SK-N-SH treated with all-trans-retinoic acid at 6 μM for 48 hours (cell line): ENCODE measurements around the gene ARHGEF1.

Experiments
- ATAC-seq: fragments of 200-7000 bp; cut with Tn5 transposase; 3 replicates; pipeline ENCODE4 v1.9.1; 2020; ENCODE audit warnings: mild to moderate bottlenecking, moderate library complexity
- ARNTL ChIP-seq: fragments of 450-650 bp; formaldehyde crosslinking; IDR thresholded peaks from 2 replicates; pipeline ENCODE4 v1.5.0; 2020; ENCODE audit warnings: low read depth, mild to moderate bottlenecking, moderate library complexity, borderline replicate concordance
- BACH2 ChIP-seq: fragments of 250-450 bp; sonication (Bioruptor Pico); IDR thresholded peaks from 2 replicates; pipeline ENCODE4 v1.9.0; 2021; ENCODE audit warnings: mild to moderate bottlenecking, borderline replicate concordance
- CSDC2 ChIP-seq: fragments of 250-450 bp; sonication (Bioruptor Pico); IDR thresholded peaks from 2 replicates; pipeline ENCODE4 v1.5.0; 2020; ENCODE audit warnings: mild to moderate bottlenecking, moderate library complexity
- ESRRG ChIP-seq: fragments of 250-450 bp; sonication (Bioruptor Pico); IDR thresholded peaks from 2 replicates; pipeline ENCODE4 v1.6.1; 2021; ENCODE audit warnings: mild to moderate bottlenecking
- GLIS3 ChIP-seq: fragments of 250-450 bp; sonication (Bioruptor Pico); IDR thresholded peaks from 2 replicates; pipeline ENCODE4 v1.5.0; 2020; ENCODE audit warnings: mild to moderate bottlenecking, moderate library complexity
- ISL1 ChIP-seq: fragments of 250-450 bp; sonication (Bioruptor Pico); IDR thresholded peaks from 2 replicates; pipeline ENCODE4 v2.1.2; 2022; ENCODE audit warnings: mild to moderate bottlenecking, moderate library complexity
- OSR1 ChIP-seq: fragments of 250-450 bp; sonication (Bioruptor Pico); IDR thresholded peaks from 2 replicates; pipeline ENCODE4 v1.8.0; 2022; ENCODE audit warnings: moderate library complexity, mild to moderate bottlenecking, inconsistent platforms
- PPARA ChIP-seq: fragments of 250-450 bp; sonication (Bioruptor Pico); IDR thresholded peaks from 2 replicates; pipeline ENCODE4 v1.5.0; 2020; ENCODE audit warnings: mild to moderate bottlenecking, borderline replicate concordance
- RARB ChIP-seq: fragments of 250-450 bp; sonication (Bioruptor Pico); IDR thresholded peaks from 2 replicates; pipeline ENCODE4 v1.8.0; 2021; ENCODE audit warnings: mild to moderate bottlenecking, moderate library complexity
- SNAI2 ChIP-seq: fragments of 250-450 bp; sonication (Bioruptor Pico); IDR thresholded peaks from 2 replicates; pipeline ENCODE4 v1.5.0; 2020; ENCODE audit warnings: mild to moderate bottlenecking, moderate library complexity
- TCF4 ChIP-seq: fragments of 250-450 bp; sonication (Bioruptor Pico); IDR thresholded peaks from 2 replicates; pipeline ENCODE4 v1.8.0; 2021; ENCODE audit warnings: mild to moderate bottlenecking, moderate library complexity, borderline replicate concordance
- TOX ChIP-seq: fragments of 250-450 bp; sonication (Bioruptor Pico); IDR thresholded peaks from 2 replicates; pipeline ENCODE4 v1.8.0; 2021; ENCODE audit warnings: mild to moderate bottlenecking, moderate library complexity, borderline replicate concordance
- ZC3H10 ChIP-seq: fragments of 250-450 bp; sonication (Bioruptor Pico); IDR thresholded peaks from 2 replicates; pipeline ENCODE4 v1.5.1; 2021; ENCODE audit warnings: mild to moderate bottlenecking, moderate library complexity
- ZFP3 ChIP-seq: fragments of 250-450 bp; sonication (Bioruptor Pico); IDR thresholded peaks from 2 replicates; pipeline ENCODE4 v1.5.0; 2020; ENCODE audit warnings: mild to moderate bottlenecking, moderate library complexity
- ZFP30 ChIP-seq: fragments of 450-650 bp; formaldehyde crosslinking; IDR thresholded peaks from 2 replicates; pipeline ENCODE4 v1.5.0; 2022; ENCODE audit warnings: mild to moderate bottlenecking, moderate library complexity
- ZNF565 ChIP-seq: fragments of 450-650 bp; formaldehyde crosslinking; conservative IDR thresholded peaks from 2 replicates; pipeline ENCODE4 v1.5.0; 2020; ENCODE audit warnings: low read depth, mild to moderate bottlenecking, moderate library complexity
- ZNF70 ChIP-seq: fragments of 450-650 bp; formaldehyde crosslinking; IDR thresholded peaks from 2 replicates; pipeline ENCODE4 v1.5.0; 2020; ENCODE audit warnings: mild to moderate bottlenecking, moderate library complexity
- TF ChIP-seq, protein P1 (sequence below): fragments of 250-450 bp; sonication (Bioruptor Pico); IDR thresholded peaks from 2 replicates; pipeline ENCODE4 v1.8.0; 2021; ENCODE audit warnings: low read depth, mild to moderate bottlenecking, moderate library complexity, borderline replicate concordance
- TF ChIP-seq, protein P2 (sequence below): fragments of 250-450 bp; sonication (Bioruptor Pico); IDR thresholded peaks from 2 replicates; pipeline ENCODE4 v1.8.0; 2020; ENCODE audit warnings: mild to moderate bottlenecking, moderate library complexity, borderline replicate concordance
- TF ChIP-seq, protein P3 (sequence below): fragments of 250-450 bp; sonication (Bioruptor Pico); IDR thresholded peaks from 2 replicates; pipeline ENCODE4 v1.5.1; 2020; ENCODE audit warnings: low read depth, mild to moderate bottlenecking, moderate library complexity
- TF ChIP-seq, protein P4 (sequence below): fragments of 250-450 bp; sonication (Bioruptor Pico); IDR thresholded peaks from 2 replicates; pipeline ENCODE4 v1.5.0; 2020; ENCODE audit warnings: mild to moderate bottlenecking, moderate library complexity

The ARHGEF1 gene

DNA sequence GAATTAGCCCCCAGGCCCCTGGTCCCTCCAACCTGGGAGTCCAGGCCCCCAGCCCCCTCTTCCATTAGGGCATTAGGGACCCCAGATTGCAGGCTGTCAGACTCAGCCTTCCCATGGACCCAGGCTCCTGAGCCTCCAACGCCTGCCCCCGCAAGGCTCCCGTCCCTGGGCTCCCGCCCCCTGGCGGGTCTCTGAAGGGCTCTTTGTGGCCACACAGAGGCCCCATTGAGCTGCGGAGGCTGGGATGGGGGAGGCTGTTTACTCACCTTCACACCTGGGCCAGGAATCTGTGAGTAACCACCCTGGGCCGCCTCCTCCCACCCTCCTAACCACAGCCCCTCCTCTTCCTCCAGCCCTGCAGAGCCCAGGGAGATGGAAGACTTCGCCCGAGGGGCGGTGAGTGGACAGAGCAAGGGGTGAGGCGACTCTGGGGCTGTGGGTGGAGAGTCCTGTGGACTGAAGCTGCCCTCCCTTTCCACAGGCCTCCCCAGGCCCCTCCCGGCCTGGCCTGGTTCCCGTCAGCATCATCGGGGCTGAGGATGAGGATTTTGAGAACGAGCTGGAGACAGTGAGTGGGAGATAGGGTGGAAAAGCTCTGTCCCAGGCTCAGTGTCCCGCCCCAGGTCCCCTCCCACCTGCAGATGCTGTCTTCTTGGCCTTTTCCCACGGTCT is 4.9 kb downstream of the ARHGEF1 start:
- TF ChIP-seq ZFP3 (CRISPR knock-in tag), result no peak
- no peak for TF ChIP-seq TCF4 (CRISPR knock-in tag)
- TF ChIP-seq TOX (CRISPR knock-in tag), result no peak
- no peak for TF ChIP-seq GLIS3 (CRISPR knock-in tag)
- no peak for TF ChIP-seq RARB (CRISPR knock-in tag)
- no peak for TF ChIP-seq CSDC2
- TF ChIP-seq ZNF565 (CRISPR knock-in tag), result no peak
- no peak for TF ChIP-seq ZFP30 (CRISPR knock-in tag)
- no peak for TF ChIP-seq BACH2
- TF ChIP-seq, protein P1, sequence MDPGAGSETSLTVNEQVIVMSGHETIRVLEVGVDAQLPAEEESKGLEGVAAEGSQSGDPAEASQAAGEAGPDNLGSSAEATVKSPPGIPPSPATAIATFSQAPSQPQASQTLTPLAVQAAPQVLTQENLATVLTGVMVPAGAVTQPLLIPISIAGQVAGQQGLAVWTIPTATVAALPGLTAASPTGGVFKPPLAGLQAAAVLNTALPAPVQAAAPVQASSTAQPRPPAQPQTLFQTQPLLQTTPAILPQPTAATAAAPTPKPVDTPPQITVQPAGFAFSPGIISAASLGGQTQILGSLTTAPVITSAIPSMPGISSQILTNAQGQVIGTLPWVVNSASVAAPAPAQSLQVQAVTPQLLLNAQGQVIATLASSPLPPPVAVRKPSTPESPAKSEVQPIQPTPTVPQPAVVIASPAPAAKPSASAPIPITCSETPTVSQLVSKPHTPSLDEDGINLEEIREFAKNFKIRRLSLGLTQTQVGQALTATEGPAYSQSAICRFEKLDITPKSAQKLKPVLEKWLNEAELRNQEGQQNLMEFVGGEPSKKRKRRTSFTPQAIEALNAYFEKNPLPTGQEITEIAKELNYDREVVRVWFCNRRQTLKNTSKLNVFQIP (CRISPR knock-in tag), result no peak
- TF ChIP-seq ISL1 (CRISPR knock-in tag), result no peak
- TF ChIP-seq ARNTL (CRISPR knock-in tag), result no peak
- no peak for ATAC-seq

DNA sequence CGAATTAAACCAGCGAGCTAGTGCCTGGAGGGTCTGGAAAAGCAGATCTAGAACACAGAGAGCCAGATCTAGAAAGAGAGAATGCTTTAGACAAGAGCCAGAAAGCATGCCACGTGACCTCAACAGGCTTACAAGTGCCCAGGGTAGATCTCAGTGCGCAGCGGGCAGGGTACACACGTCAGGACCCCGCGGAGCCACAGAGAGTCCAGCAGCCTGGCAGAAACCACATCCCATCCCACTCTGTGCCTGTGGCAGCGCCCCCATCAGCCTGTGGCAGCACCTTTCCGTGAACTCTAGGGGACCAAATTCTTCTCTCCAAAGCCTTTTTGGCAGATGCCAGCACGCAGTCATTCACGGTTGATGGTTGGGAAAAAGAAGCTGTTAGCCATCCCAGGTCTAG is 5.9 kb downstream of the ARHGEF1 start:
- TF ChIP-seq OSR1, result no peak
- no peak for TF ChIP-seq PPARA (CRISPR knock-in tag)
- TF ChIP-seq TOX (CRISPR knock-in tag), result no peak
- TF ChIP-seq ZNF70 (CRISPR knock-in tag), result no peak
- no peak for TF ChIP-seq ZFP3 (CRISPR knock-in tag)
- TF ChIP-seq ZC3H10 (CRISPR knock-in tag), result no peak
- no peak for TF ChIP-seq SNAI2
- TF ChIP-seq, protein P1 (CRISPR knock-in tag), result no peak
- no peak for TF ChIP-seq ARNTL (CRISPR knock-in tag)
- TF ChIP-seq, all 23 proteins: peak for 0
- ATAC-seq, result no peak

DNA sequence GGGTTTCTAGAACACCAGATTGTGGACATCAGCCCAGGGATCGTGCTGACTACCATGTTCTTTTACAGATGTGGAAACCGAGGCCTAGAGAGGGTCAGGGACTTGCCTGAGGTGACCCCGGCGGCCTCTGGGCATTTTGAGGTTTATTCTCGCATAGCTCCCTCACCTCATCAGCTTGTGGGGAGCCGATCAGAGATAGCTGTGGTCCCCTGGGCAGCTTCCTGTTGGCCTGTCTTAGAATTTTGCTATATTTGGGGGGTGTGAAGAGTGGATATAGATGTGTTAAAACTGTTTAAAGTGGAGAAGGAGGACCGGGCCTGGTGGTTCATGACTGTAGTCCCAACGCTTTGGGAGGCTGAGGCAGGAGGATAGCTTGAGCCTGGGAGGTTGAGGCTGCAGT is 6.9 kb downstream of the ARHGEF1 start:
- TF ChIP-seq OSR1 (no peak), ARNTL (CRISPR knock-in tag) (no peak), TCF4 (CRISPR knock-in tag) (no peak), SNAI2 (no peak), ISL1 (CRISPR knock-in tag) (no peak), ESRRG (CRISPR knock-in tag) (no peak)
- TF ChIP-seq, protein P2, sequence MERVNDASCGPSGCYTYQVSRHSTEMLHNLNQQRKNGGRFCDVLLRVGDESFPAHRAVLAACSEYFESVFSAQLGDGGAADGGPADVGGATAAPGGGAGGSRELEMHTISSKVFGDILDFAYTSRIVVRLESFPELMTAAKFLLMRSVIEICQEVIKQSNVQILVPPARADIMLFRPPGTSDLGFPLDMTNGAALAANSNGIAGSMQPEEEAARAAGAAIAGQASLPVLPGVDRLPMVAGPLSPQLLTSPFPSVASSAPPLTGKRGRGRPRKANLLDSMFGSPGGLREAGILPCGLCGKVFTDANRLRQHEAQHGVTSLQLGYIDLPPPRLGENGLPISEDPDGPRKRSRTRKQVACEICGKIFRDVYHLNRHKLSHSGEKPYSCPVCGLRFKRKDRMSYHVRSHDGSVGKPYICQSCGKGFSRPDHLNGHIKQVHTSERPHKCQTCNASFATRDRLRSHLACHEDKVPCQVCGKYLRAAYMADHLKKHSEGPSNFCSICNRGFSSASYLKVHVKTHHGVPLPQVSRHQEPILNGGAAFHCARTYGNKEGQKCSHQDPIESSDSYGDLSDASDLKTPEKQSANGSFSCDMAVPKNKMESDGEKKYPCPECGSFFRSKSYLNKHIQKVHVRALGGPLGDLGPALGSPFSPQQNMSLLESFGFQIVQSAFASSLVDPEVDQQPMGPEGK (CRISPR knock-in tag), result no peak
- TF ChIP-seq, protein P1 (CRISPR knock-in tag), result no peak
- TF ChIP-seq, all 23 proteins: peak for 0
- no peak for ATAC-seq

DNA sequence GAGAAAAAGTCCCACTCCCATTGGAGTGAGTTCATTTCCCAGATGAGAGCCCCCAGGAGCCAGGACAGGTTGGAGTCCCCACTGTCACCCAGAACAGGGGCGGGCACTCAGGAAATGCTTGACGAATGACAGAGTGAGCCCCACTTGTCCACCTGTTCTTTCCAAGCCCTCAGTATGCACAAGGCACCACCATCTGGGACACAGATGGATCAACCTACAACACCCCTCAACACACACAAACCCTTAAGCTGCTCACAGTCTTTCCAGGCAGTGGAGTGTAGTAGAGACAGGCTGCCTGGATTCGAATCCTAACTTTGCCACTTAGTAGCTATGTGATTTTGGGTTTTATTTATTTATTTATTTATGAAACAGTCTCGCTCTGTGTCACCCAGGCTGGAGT is 8.0 kb downstream of the ARHGEF1 start:
- no peak for ATAC-seq
- TF ChIP-seq PPARA (CRISPR knock-in tag) (no peak), ZFP30 (CRISPR knock-in tag) (no peak), SNAI2 (no peak), RARB (CRISPR knock-in tag) (no peak), ZC3H10 (CRISPR knock-in tag) (no peak), ZFP3 (CRISPR knock-in tag) (no peak), ARNTL (CRISPR knock-in tag) (no peak), ZNF565 (CRISPR knock-in tag) (no peak), ESRRG (CRISPR knock-in tag) (no peak), ISL1 (CRISPR knock-in tag) (no peak), ZNF70 (CRISPR knock-in tag) (no peak), OSR1 (no peak)
- TF ChIP-seq, protein P3, sequence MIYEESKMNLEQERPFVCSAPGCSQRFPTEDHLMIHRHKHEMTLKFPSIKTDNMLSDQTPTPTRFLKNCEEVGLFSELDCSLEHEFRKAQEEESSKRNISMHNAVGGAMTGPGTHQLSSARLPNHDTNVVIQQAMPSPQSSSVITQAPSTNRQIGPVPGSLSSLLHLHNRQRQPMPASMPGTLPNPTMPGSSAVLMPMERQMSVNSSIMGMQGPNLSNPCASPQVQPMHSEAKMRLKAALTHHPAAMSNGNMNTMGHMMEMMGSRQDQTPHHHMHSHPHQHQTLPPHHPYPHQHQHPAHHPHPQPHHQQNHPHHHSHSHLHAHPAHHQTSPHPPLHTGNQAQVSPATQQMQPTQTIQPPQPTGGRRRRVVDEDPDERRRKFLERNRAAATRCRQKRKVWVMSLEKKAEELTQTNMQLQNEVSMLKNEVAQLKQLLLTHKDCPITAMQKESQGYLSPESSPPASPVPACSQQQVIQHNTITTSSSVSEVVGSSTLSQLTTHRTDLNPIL (CRISPR knock-in tag), result no peak
- TF ChIP-seq, protein P1 (CRISPR knock-in tag), result no peak
- TF ChIP-seq, protein P4, sequence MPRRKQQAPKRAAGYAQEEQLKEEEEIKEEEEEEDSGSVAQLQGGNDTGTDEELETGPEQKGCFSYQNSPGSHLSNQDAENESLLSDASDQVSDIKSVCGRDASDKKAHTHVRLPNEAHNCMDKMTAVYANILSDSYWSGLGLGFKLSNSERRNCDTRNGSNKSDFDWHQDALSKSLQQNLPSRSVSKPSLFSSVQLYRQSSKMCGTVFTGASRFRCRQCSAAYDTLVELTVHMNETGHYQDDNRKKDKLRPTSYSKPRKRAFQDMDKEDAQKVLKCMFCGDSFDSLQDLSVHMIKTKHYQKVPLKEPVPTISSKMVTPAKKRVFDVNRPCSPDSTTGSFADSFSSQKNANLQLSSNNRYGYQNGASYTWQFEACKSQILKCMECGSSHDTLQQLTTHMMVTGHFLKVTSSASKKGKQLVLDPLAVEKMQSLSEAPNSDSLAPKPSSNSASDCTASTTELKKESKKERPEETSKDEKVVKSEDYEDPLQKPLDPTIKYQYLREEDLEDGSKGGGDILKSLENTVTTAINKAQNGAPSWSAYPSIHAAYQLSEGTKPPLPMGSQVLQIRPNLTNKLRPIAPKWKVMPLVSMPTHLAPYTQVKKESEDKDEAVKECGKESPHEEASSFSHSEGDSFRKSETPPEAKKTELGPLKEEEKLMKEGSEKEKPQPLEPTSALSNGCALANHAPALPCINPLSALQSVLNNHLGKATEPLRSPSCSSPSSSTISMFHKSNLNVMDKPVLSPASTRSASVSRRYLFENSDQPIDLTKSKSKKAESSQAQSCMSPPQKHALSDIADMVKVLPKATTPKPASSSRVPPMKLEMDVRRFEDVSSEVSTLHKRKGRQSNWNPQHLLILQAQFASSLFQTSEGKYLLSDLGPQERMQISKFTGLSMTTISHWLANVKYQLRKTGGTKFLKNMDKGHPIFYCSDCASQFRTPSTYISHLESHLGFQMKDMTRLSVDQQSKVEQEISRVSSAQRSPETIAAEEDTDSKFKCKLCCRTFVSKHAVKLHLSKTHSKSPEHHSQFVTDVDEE (CRISPR knock-in tag), result no peak
